ENCODE data around the gene CACNG1. TPM values are rescaled to one million over a fixed set of nuclear protein-coding genes. Genes with fewer than 3 reads are reported as not detected.
A peak's percentile ranks its signal among the peaks of the same experiment; 100 is the strongest.
"Not testable (repeated sequence)": the region's sequence is repeated elsewhere in the genome, so short reads cannot be mapped to it uniquely, and the experiment has no call there.

CACNG1 gene
- total and polyA plus RNA-seq, 8 donors, result not detected

DNA sequence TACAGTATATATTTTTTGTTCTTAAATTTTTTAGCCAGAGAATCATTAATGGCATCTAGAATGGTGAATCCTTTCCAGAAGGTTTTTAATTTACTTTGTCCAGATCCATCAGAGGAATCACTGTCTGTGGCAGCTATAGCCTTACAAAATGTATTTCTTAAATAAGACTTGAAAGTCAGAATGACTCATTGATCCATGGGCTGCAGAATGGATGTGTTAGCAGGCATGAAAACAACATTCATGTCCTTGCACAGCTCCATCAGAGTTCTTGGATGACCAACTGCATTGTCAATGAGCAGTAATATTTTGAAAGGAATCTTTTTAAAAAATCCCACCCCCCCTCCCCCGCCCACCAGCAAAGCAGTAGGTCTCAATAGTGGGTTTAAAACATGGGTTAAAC, 51.4 kb downstream of the CACNG1 start:
- intact Hi-C loops (cut with DNase I), result no loop called here
- no peak for TF ChIP-seq CTCF (IDR thresholded peaks at IDR 0.05)
- DNase-seq (no peak), ATAC-seq (no peak)
- no peaks in the 10 kb centered on the region for H3K9me3 ChIP-seq
- no peak overlapping the region for H3K27ac ChIP-seq
- H3K4me3 ChIP-seq, result no peak overlapping the region
- H3K4me1 ChIP-seq, result no peaks in the 10 kb centered on the region
- H3K36me3 ChIP-seq, result peaks cover 0 to 11% of the 10 kb centered on the region in 2 donors
- no peaks in the 10 kb centered on the region for H3K27me3 ChIP-seq

DNA sequence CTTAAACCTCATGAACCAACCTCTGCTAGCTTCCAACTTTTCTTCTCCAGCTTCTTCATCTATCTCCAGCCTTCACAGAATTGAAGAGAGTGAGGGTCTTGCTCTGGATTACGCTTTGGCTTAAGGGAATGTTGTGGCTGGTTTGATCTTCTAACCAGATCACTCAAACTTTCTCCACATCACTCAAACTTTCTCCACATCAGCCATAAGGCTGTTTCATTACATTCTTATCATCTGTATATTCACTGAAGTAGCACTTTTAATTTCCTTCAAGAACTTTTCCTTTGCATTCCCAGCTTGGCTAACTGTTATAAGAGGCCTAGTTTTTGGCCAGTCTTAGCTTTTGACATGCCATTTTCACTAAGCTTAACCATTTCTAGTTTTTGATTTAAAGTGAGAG, 52.3 kb downstream of the CACNG1 start:
- no peaks in the 10 kb centered on the region for H3K9me3 ChIP-seq
- H3K36me3 ChIP-seq, result peaks cover 0 to 11% of the 10 kb centered on the region in 2 donors
- no peaks in the 10 kb centered on the region for H3K27me3 ChIP-seq
- H3K27ac ChIP-seq, result no peak overlapping the region
- H3K4me3 ChIP-seq, result no peak overlapping the region
- ATAC-seq (no peak), DNase-seq (no peak)
- no peak for TF ChIP-seq CTCF (IDR thresholded peaks at IDR 0.05)
- no peaks in the 10 kb centered on the region for H3K4me1 ChIP-seq
- intact Hi-C loops (cut with DNase I), result no loop called here

GRCh38 chr17:67098006-67098405, 53.7 kb downstream of the CACNG1 start:
- DNase-seq (no peak), ATAC-seq (no peak)
- H3K27ac ChIP-seq, result no peak overlapping the region
- TF ChIP-seq CTCF (IDR thresholded peaks at IDR 0.05), result no peak
- H3K36me3 ChIP-seq, result peaks cover 0 to 8% of the 10 kb centered on the region in 2 donors
- peaks cover 0 to 3% of the 10 kb centered on the region in 2 donors for H3K4me1 ChIP-seq
- no peaks in the 10 kb centered on the region for H3K9me3 ChIP-seq
- intact Hi-C loops (cut with DNase I), result no loop called here
- H3K4me3 ChIP-seq, result no peak overlapping the region
- no peaks in the 10 kb centered on the region for H3K27me3 ChIP-seq

GRCh38 chr17:67104641-67105040, 60.3 kb downstream of the CACNG1 start:
- H3K36me3 ChIP-seq, result peaks cover 0 to 54% of the 10 kb centered on the region in 2 donors
- H3K9me3 ChIP-seq; intact Hi-C loops (cut with DNase I); H3K27me3 ChIP-seq; DNase-seq; H3K4me3 ChIP-seq; ATAC-seq; H3K27ac ChIP-seq: not testable (repeated sequence)
- H3K4me1 ChIP-seq, result peaks cover 0 to 28% of the 10 kb centered on the region in 2 donors

DNA sequence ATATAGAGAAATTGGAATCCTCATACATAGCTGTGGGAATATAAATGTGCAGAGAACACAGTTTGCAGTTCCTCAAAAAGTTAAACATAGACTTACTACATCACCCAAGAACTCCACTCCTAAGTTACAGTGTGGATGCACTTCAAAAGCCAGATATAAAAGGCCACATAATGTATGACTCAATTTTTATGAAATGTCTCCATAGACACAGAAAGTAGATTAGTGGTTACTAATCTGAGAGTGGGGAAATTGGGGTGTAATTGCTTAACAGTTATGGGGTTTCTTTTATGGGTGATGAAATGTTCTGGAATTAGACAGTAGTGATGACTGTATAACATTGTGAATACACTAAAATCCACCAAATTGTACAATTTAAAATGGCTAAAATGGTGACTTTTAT, 60.9 kb downstream of the CACNG1 start:
- Histone ChIP-seq H3K36me3 (peaks cover 0 to 59% of the 10 kb centered on the region in 2 donors), H3K4me3 (no peak overlapping the region), H3K4me1 (peaks cover 0 to 28% of the 10 kb centered on the region in 2 donors), H3K9me3 (no peaks in the 10 kb centered on the region), H3K27ac (no peak overlapping the region), H3K27me3 (no peaks in the 10 kb centered on the region)
- TF ChIP-seq CTCF (IDR thresholded peaks at IDR 0.05), result no peak
- ATAC-seq (peak; percentile 65), DNase-seq (no peak)
- intact Hi-C loops (cut with DNase I), result no loop called here

Other genes with a start within 250 kb of the CACNG1 start
- gene CACNG5, start 209.4 kb upstream of the CACNG1 start, total RNA-seq, result not detected
- gene CACNG5, start 209.4 kb upstream of the CACNG1 start, polyA plus RNA-seq (ENCODE audit: insufficient read length in 6 of 6), result not detected
- gene CACNG4, start 79.8 kb upstream of the CACNG1 start, total RNA-seq, result 1 to 10 TPM; 1.5 to 6.0 TPM
- gene CACNG4, start 79.8 kb upstream of the CACNG1 start, polyA plus RNA-seq (ENCODE audit: insufficient read length in 6 of 6), result 1 to 10 TPM; 1.9 to 3.0 (median 2.6) TPM
- 10 to 100 TPM; 60.2 to 64.6 TPM for gene HELZ, start 200.6 kb downstream of the CACNG1 start, total RNA-seq
- gene HELZ, start 200.6 kb downstream of the CACNG1 start, polyA plus RNA-seq (ENCODE audit: insufficient read length in 6 of 6), result 10 to 100 TPM; 27.2 to 41.0 (median 35.3) TPM

All from left lung (tissue), 10 donors.